NCI-H2227 (cell line): ENCODE measurements around the gene IL9.

Experiments
- DNase-seq: peaks from one replicate; lab custom pipeline; 2025; ENCODE audit not compliant: unreplicated experiment; lab: John Stamatoyannopoulos, UW

The IL9 gene

GRCh38 chr5:135891791-135892190, 3.9 kb downstream of the IL9 start:
- no peak for DNase-seq

- DNase-seq = no peak
These were observed 4.4 kb downstream of the IL9 start for GRCh38 chr5:135891268-135891667.

- no peak for DNase-seq
These were observed 4.8 kb downstream of the IL9 start for GRCh38 chr5:135890867-135891266.

GRCh38 chr5:135890296-135890695, 5.3 kb downstream of the IL9 start:
- DNase-seq = no peak

- DNase-seq = no peak
These were observed 7.6 kb downstream of the IL9 start for GRCh38 chr5:135887881-135888614.

GRCh38 chr5:135887447-135887864, 8.2 kb downstream of the IL9 start:
- peak; percentile 76 for DNase-seq

- DNase-seq = no peak
These were observed 9.5 kb downstream of the IL9 start for GRCh38 chr5:135886136-135886535.

- DNase-seq = no peak
These were observed 10.6 kb downstream of the IL9 start for GRCh38 chr5:135885031-135885430.

- DNase-seq = no peak
These were observed 12.2 kb downstream of the IL9 start for GRCh38 chr5:135883441-135883840.

GRCh38 chr5:135883026-135883425, 12.6 kb downstream of the IL9 start:
- DNase-seq = no peak

- no peak for DNase-seq
These were observed 13.8 kb downstream of the IL9 start for GRCh38 chr5:135881819-135882218.

- no peak for DNase-seq
These were observed 14.4 kb downstream of the IL9 start for GRCh38 chr5:135881244-135881643.

- DNase-seq = no peak
These were observed 14.8 kb downstream of the IL9 start for GRCh38 chr5:135880801-135881200.

- no peak for DNase-seq
These were observed 15.4 kb downstream of the IL9 start for GRCh38 chr5:135880278-135880677.

GRCh38 chr5:135879591-135879990, 16.1 kb downstream of the IL9 start:
- DNase-seq = no peak

GRCh38 chr5:135878156-135878620, 17.5 kb downstream of the IL9 start:
- no peak for DNase-seq

GRCh38 chr5:135877570-135878155, 18.0 kb downstream of the IL9 start:
- no peak for DNase-seq

- no peak for DNase-seq
These were observed 19.5 kb downstream of the IL9 start for GRCh38 chr5:135876146-135876545.

GRCh38 chr5:135875567-135875966, 20.1 kb downstream of the IL9 start:
- no peak for DNase-seq

- DNase-seq = no peak
These were observed 21.2 kb downstream of the IL9 start for GRCh38 chr5:135874461-135874860.

GRCh38 chr5:135873831-135874230, 21.8 kb downstream of the IL9 start:
- no peak for DNase-seq

GRCh38 chr5:135871268-135871915, 24.2 kb downstream of the IL9 start:
- DNase-seq = no peak
